Ovary (tissue), 3 donors: Measurements from ENCODE around the gene SPRN.

ENCODE experiments used
- CTCF ChIP-seq, 3 donors: fragments of 450-650 bp in 2 of 3; fragments of 200-600 bp in 1 of 3; IDR thresholded peaks; one replicate each; pipeline versions ENCODE4 v1.5.1 to v1.8.0; 2016 to 2022; ENCODE audit warnings: antibody characterized with exemption in 3 of 3, mild to moderate bottlenecking in 1 of 3
- EP300 ChIP-seq: sonication (generic); formaldehyde crosslinking; IDR thresholded peaks from one replicate; pipeline ENCODE4 v1.6.1; 2017; ENCODE audit warnings: antibody characterized with exemption
- POLR2A ChIP-seq: fragments of 450-650 bp; IDR thresholded peaks from one replicate; pipeline ENCODE4 v1.6.1; 2017; ENCODE audit warnings: antibody characterized with exemption, mild to moderate bottlenecking, moderate library complexity
- donor health status: DM: no; HTN: no; CAD: no.

GRCh38 chr10:133403784-133404183, 20.6 kb downstream of the SPRN start:
- no peak for TF ChIP-seq POLR2A
- no peak for TF ChIP-seq CTCF (IDR thresholded peaks at IDR 0.05)
- TF ChIP-seq EP300: no peak
